ENCODE results near the gene STK32B. TPM values are rescaled to one million over a fixed set of nuclear protein-coding genes. Genes with fewer than 3 reads are reported as not detected.
"Not testable (repeated sequence)": the region's sequence is repeated elsewhere in the genome, so short reads cannot be mapped to it uniquely, and the experiment has no call there.

Gene STK32B
- total RNA-seq, 4 donors from 2014 or later = 0.09 to 3.2 (median 0.38) TPM; not detected in 1

- Histone ChIP-seq H3K27me3 (no peaks in the 10 kb centered on the region), H3K36me3 (no peaks in the 10 kb centered on the region), H3K27ac (no peak overlapping the region), H3K4me1 (no peaks in the 10 kb centered on the region), H3K4me3 (no peak overlapping the region), H3K9me3 (no peaks in the 10 kb centered on the region)
- 76 to 81% methylated on average over 2 of the region's 2 CpGs for WGBS, 2 donors
- no peak for DNase-seq
- TF ChIP-seq, protein P1, sequence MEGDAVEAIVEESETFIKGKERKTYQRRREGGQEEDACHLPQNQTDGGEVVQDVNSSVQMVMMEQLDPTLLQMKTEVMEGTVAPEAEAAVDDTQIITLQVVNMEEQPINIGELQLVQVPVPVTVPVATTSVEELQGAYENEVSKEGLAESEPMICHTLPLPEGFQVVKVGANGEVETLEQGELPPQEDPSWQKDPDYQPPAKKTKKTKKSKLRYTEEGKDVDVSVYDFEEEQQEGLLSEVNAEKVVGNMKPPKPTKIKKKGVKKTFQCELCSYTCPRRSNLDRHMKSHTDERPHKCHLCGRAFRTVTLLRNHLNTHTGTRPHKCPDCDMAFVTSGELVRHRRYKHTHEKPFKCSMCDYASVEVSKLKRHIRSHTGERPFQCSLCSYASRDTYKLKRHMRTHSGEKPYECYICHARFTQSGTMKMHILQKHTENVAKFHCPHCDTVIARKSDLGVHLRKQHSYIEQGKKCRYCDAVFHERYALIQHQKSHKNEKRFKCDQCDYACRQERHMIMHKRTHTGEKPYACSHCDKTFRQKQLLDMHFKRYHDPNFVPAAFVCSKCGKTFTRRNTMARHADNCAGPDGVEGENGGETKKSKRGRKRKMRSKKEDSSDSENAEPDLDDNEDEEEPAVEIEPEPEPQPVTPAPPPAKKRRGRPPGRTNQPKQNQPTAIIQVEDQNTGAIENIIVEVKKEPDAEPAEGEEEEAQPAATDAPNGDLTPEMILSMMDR (IDR thresholded peaks at IDR 0.05) = no peak
- no peak for TF ChIP-seq POLR2A (IDR thresholded peaks at IDR 0.05)
- intact Hi-C loops (cut with DNase I) = no loop called here
Measured at GRCh38 chr4:5283837-5284236, 232.6 kb downstream of the STK32B start.

- no peaks in the 10 kb centered on the region for H3K36me3 ChIP-seq
- 69 to 74% methylated on average over 7 of the region's 7 CpGs for WGBS, 2 donors
- no peak for TF ChIP-seq POLR2A (IDR thresholded peaks at IDR 0.05)
- TF ChIP-seq, protein P1 (IDR thresholded peaks at IDR 0.05) = no peak
- intact Hi-C loops (cut with DNase I) = no loop called here
- H3K4me3 ChIP-seq = no peak overlapping the region
- H3K27ac ChIP-seq = no peak overlapping the region
- DNase-seq = no peak
- H3K9me3 ChIP-seq = no peaks in the 10 kb centered on the region
- H3K4me1 ChIP-seq = no peaks in the 10 kb centered on the region
- H3K27me3 ChIP-seq = no peaks in the 10 kb centered on the region
Measured at GRCh38 chr4:5284517-5284916, 233.2 kb downstream of the STK32B start.

DNA sequence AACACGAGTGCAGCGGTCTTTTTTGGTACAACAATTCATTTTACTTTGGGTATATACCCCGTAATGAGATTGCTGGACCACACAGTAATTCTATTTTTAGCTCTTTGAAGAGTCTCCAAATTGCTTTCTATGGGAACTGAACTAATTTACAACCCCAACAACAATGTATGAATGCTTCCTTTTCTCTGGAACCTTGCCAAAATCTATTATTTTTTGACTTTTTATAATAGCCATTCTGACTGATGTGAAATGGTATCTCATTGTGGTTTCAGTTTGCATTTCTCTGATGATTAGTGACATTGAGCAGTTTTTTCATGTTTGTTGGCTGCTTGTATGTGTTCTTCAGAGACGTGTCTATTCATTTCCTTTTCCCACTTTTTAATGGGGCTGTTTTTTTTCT is 240.8 kb downstream of the STK32B start:
- no peak overlapping the region for H3K4me3 ChIP-seq
- no peaks in the 10 kb centered on the region for H3K9me3 ChIP-seq
- TF ChIP-seq POLR2A (IDR thresholded peaks at IDR 0.05) = no peak
- TF ChIP-seq, protein P1 (IDR thresholded peaks at IDR 0.05) = no peak

DNA sequence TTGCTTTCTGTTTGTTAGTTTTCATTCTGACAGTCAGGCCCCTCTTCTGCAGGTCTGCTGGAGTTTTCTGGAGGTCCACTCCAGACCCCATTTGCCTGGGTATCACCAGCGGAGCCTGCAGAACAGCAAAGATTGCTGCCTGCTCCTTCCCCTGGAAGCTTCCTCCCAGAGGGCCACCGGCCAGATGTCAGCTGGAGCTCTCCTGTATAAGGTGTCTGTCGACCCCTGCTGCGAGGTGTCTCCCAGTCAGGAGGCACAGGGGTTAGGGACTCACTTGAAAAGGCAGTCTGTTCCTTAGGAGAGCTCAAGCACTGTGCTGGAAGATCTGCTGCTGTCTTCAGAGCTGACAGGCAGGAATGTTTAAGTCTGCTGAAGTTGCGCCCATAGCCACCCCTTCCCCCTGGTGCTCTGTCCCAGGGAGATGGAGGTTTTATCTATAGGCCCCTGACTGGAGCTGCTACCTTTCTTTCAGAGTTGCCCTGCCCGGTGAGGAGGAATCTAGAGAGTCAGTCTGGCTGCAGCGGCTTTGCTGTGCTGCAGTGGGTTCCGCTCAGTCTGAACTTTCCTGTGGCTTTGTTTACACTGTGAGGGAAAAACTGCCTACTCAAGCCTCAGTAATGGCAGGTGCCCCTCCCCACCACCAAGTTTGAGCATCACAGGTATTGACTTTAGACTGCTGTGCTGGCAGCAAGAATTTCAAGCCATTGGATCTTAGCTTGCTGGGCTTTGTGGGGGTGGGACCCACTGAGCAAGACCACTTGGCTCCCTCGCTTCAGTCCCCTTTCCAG is 246.9 kb downstream of the STK32B start:
- not testable (repeated sequence) for DNase-seq, H3K36me3 ChIP-seq
- WGBS, 2 donors = 76 to 83% methylated on average over 2 to 3 of the region's 9 CpGs

More for the DNA sequence above, 240.8 kb downstream of the STK32B start:
- H3K36me3 ChIP-seq = no peaks in the 10 kb centered on the region
- no peaks in the 10 kb centered on the region for H3K27me3 ChIP-seq
- WGBS, 2 donors = 49 to 63% methylated on average over 4 of the region's 4 CpGs
- H3K4me1 ChIP-seq = no peaks in the 10 kb centered on the region
- H3K27ac ChIP-seq = no peak overlapping the region
- DNase-seq = no peak
- intact Hi-C loops (cut with DNase I) = no loop called here

GRCh38 chr4:5300283-5300682 is 249.0 kb downstream of the STK32B start:
- Histone ChIP-seq H3K4me1 (no peaks in the 10 kb centered on the region), H3K27ac (no peak overlapping the region), H3K4me3 (no peak overlapping the region), H3K36me3 (no peaks in the 10 kb centered on the region), H3K27me3 (no peaks in the 10 kb centered on the region), H3K9me3 (no peaks in the 10 kb centered on the region)
- intact Hi-C loops (cut with DNase I) = no loop called here
- TF ChIP-seq, protein P1 (IDR thresholded peaks at IDR 0.05) = no peak
- TF ChIP-seq POLR2A (IDR thresholded peaks at IDR 0.05) = no peak
- no peak for DNase-seq

More for the DNA sequence above, 246.9 kb downstream of the STK32B start:
- H3K27ac ChIP-seq; H3K27me3 ChIP-seq; H3K9me3 ChIP-seq; H3K4me1 ChIP-seq; intact Hi-C loops (cut with DNase I); H3K4me3 ChIP-seq: not testable (repeated sequence)
